Measurements from ENCODE around the gene SRXN1. TPM values are rescaled to one million over a fixed set of nuclear protein-coding genes. Genes with fewer than 3 reads are reported as not detected.

Gene SRXN1
- polyA plus RNA-seq, 2 of the 4 experiments (the other 2 are of a cell fraction) = 183 to 262 TPM

GRCh38 chr20:602111-602970 is 50.7 kb downstream of the SRXN1 start:
- no peak overlapping the region for H3K4me3 ChIP-seq
- no peak for DNase-seq (ENCODE audit: low read depth in 1 of 2, low spot score in 1 of 2)
- H3K9me3 ChIP-seq = no peaks in the 10 kb centered on the region
- no peak for TF ChIP-seq GATA3 (IDR thresholded peaks at IDR 0.05; ENCODE audit: borderline replicate concordance)
- TF ChIP-seq HEYL (CRISPR knock-in tag; IDR thresholded peaks at IDR 0.05) = no peak
- no peak for TF ChIP-seq ZFP36 (IDR thresholded peaks at IDR 0.05; ENCODE audit: borderline replicate concordance, partially characterized antibody)
- no peak for TF ChIP-seq HOXA7 (CRISPR knock-in tag; IDR thresholded peaks at IDR 0.05)
- no peak for TF ChIP-seq PBX3 (IDR thresholded peaks at IDR 0.05)
- TF ChIP-seq RARB (CRISPR knock-in tag; IDR thresholded peaks at IDR 0.05) = no peak
- no peak for TF ChIP-seq MYC (IDR thresholded peaks at IDR 0.05; ENCODE audit: borderline replicate concordance, low read length)
- TF ChIP-seq HDAC2 (IDR thresholded peaks at IDR 0.05) = no peak
- TF ChIP-seq, protein P1, sequence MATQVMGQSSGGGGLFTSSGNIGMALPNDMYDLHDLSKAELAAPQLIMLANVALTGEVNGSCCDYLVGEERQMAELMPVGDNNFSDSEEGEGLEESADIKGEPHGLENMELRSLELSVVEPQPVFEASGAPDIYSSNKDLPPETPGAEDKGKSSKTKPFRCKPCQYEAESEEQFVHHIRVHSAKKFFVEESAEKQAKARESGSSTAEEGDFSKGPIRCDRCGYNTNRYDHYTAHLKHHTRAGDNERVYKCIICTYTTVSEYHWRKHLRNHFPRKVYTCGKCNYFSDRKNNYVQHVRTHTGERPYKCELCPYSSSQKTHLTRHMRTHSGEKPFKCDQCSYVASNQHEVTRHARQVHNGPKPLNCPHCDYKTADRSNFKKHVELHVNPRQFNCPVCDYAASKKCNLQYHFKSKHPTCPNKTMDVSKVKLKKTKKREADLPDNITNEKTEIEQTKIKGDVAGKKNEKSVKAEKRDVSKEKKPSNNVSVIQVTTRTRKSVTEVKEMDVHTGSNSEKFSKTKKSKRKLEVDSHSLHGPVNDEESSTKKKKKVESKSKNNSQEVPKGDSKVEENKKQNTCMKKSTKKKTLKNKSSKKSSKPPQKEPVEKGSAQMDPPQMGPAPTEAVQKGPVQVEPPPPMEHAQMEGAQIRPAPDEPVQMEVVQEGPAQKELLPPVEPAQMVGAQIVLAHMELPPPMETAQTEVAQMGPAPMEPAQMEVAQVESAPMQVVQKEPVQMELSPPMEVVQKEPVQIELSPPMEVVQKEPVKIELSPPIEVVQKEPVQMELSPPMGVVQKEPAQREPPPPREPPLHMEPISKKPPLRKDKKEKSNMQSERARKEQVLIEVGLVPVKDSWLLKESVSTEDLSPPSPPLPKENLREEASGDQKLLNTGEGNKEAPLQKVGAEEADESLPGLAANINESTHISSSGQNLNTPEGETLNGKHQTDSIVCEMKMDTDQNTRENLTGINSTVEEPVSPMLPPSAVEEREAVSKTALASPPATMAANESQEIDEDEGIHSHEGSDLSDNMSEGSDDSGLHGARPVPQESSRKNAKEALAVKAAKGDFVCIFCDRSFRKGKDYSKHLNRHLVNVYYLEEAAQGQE (IDR thresholded peaks at IDR 0.05) = no peak
- no peak for TF ChIP-seq CEBPB (IDR thresholded peaks at IDR 0.05)
- TF ChIP-seq RNF2 (IDR thresholded peaks at IDR 0.05; ENCODE audit: borderline replicate concordance, low read depth) = no peak
- no peak for TF ChIP-seq CHD4 (IDR thresholded peaks at IDR 0.05; ENCODE audit: borderline replicate concordance)
- no peak for TF ChIP-seq TFCP2L1 (CRISPR knock-in tag; IDR thresholded peaks at IDR 0.05)
- TF ChIP-seq CHD2 (IDR thresholded peaks at IDR 0.05; ENCODE audit: low read length, partially characterized antibody) = no peak
- ATAC-seq = no peak; a peak in 1 of 6 replicates
- CTCF ChIA-PET = interaction anchor here (0.9 to 3.2 kb wide), 12 partner anchors 12 to 354 kb away, joined by 3 to 13 read pairs (median 4); no protein-coding TSS in a partner anchor
- 51% methylated on average over 8 of the region's 8 CpGs for WGBS (ENCODE audit: missing lambda C conversion rate)
- no peak overlapping the region for H3K4me2 ChIP-seq
- no peak overlapping the region for H3K27ac ChIP-seq
- POLR2A ChIA-PET = no interaction called here
- no peak for FAIRE-seq
- no peaks in the 10 kb centered on the region for H3K4me1 ChIP-seq

DNA sequence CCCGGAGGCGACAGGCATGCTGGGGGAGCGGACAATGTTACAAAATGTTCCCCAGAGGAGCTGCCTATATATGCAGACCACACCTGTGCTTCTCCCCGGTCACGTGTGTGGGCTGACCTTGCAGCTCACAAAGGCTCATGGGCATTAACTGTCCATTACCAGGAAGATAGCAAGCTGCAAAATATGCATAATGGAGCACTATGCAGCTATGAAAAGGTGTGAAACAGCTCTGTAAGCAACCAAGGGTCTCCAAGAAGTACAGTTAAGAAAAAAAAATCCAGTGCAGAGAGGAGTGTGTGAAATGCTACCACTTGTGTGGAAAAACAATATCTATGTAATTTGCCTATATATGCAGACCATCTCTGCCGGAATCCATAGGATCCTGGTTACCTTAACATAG is 52.3 kb downstream of the SRXN1 start:
- Histone ChIP-seq H3K4me1 (no peaks in the 10 kb centered on the region), H3K9me3 (no peaks in the 10 kb centered on the region), H3K27ac (no peak overlapping the region), H3K4me2 (no peak overlapping the region), H3K4me3 (no peak overlapping the region)
- no peak for DNase-seq (ENCODE audit: low read depth in 1 of 2, low spot score in 1 of 2)
- 69% methylated on average over 6 of the region's 6 CpGs for WGBS (ENCODE audit: missing lambda C conversion rate)
- CTCF ChIA-PET = interaction anchor here (0.6 to 3.2 kb wide), 6 partner anchors 39 to 1508 kb away, joined by 3 to 13 read pairs (median 3); no protein-coding TSS in a partner anchor
- FAIRE-seq = no peak
- POLR2A ChIA-PET = no interaction called here
- TF ChIP-seq HOXB5 (CRISPR knock-in tag; IDR thresholded peaks at IDR 0.05) (no peak), NR3C1 (IDR thresholded peaks at IDR 0.05) (no peak), FOSL2 (IDR thresholded peaks at IDR 0.05) (no peak), FOSL2 (CRISPR knock-in tag; IDR thresholded peaks at IDR 0.05) (no peak), EHF (CRISPR knock-in tag; IDR thresholded peaks at IDR 0.05) (no peak), USF2 (IDR thresholded peaks at IDR 0.05) (no peak), FOSB (CRISPR knock-in tag; IDR thresholded peaks at IDR 0.05) (no peak), SMC3 (IDR thresholded peaks at IDR 0.05) (no peak), NPAS2 (CRISPR knock-in tag; IDR thresholded peaks at IDR 0.05; ENCODE audit: borderline replicate concordance) (no peak)
- TF ChIP-seq, protein P2, sequence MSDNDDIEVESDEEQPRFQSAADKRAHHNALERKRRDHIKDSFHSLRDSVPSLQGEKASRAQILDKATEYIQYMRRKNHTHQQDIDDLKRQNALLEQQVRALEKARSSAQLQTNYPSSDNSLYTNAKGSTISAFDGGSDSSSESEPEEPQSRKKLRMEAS (IDR thresholded peaks at IDR 0.05) = no peak
- ATAC-seq = no peak

All from A549 (cell line).